GM18951 (cell line): Measurements from ENCODE around the gene SHOX.
"Not testable (repeated sequence)": the region's sequence is repeated elsewhere in the genome, so short reads cannot be mapped to it uniquely, and the experiment has no call there.

Source experiments
- POLR2A ChIP-seq: IDR thresholded peaks from 4 replicates; pipeline ENCODE4 v1.6.1; 2011; ENCODE audit warnings: mild to moderate bottlenecking; ENCODE audit not compliant: insufficient read length, insufficient read depth; ENCODE audit errors: extremely low read depth
- in situ Hi-C: fragments of 300-500 bp; cut with MboI; formaldehyde crosslinking; loops from one replicate; pipeline ENCODE4 v1.12.0; 2022; ENCODE audit warnings: low sequenced_read_pairs, mixed read lengths, inconsistent platforms; ENCODE audit not compliant: unreplicated experiment

SHOX gene

DNA sequence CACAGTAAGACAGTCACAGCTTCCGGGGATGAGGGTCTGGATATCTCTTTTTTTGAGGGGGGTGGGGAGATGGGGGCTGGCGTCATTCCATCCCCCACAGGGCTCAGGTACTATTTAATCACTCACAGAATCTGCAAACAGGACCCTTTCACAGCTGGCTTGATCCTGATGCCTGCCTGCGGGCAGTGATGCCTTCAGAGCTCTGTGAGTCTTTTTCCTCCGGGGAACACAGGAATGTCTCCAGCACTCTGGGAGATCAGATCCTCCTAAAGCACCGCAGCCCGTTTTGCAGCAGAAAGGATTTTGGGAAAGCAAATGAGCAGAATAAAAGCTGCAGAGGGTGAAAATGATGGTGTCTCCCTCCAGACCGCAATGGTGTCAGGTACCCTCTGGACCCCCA lies 13.2 kb upstream of the SHOX start:
- no peak for TF ChIP-seq POLR2A
- in situ Hi-C loops = no loop called here

DNA sequence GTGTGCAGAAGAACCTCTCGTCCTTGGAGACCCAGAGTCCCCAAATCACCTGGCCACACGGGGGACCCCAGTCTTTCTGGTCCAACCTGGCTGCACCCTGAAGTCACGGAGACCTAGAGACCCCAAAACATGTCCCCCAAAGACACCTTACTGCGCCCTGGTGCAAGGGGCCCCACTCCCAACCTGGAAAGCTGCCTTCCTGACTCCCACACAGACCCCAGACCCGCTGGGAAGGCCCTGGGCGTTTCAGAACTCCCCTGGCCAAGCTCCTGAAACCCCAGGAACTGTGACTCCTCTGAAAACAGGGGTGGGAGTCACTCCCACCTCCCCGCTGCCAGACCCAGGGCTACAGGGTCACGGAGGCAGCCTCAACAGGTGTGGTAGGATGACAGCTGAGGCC lies 12.7 kb upstream of the SHOX start:
- no peak for TF ChIP-seq POLR2A
- in situ Hi-C loops = no loop called here

DNA sequence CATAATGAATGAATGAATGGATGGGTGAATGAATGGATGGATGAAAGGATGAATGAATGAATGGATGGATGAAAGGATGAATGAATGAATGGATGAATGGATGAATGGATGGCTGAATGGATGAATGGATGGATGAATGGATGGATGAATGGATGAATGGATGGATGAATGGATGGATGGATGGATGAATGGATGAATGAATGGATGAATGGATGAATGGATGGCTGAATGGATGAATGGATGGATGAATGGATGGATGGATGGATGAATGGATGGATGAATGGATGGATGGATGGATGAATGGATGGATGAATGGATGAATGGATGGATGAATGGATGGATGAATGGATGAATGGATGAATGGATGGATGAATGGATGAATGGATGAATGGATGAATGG lies 12.3 kb upstream of the SHOX start:
- in situ Hi-C loops = not testable (repeated sequence)

GRCh38 chrX:618761-619450 lies 11.7 kb upstream of the SHOX start:
- in situ Hi-C loops = no loop called here
- TF ChIP-seq POLR2A = no peak

- TF ChIP-seq POLR2A = no peak
- in situ Hi-C loops = no loop called here
Measured at GRCh38 chrX:619451-619811, 11.2 kb upstream of the SHOX start.

DNA sequence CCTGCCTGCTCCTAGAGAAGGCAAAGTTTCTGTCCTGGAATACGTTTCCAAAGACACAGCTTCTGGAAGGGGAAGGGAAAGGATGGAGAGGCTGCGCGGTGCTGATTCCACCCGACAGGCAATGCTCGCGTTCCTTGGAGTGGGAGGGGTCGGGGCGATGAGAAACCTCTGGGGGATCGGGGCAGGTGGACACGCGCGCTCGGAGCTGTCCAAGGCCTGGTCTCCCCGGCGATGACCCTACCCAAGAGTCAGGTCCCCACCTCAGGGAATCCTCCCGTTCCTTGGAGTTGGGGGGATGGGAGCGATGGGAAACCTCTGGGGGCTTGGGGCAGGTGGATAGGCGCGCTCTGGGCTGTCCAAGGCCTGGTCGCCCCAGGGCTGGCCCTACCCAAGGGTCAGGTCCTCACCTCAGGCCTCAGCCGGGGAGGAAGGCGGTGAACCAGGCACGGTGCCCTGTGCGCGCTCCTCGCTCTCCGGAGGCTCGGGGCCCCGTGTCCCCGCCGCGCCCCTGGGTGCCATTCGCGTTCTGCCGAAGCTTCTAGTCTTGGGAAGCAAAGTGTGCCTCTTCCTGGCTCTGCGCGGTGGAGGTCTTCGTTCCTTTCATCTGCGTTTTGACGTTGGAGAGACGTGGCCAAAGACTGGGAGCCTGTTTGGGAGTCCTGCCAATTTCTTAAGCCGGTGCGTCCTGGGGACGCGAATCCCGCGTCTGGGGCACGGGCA lies 10.6 kb upstream of the SHOX start:
- in situ Hi-C loops = no loop called here

DNA sequence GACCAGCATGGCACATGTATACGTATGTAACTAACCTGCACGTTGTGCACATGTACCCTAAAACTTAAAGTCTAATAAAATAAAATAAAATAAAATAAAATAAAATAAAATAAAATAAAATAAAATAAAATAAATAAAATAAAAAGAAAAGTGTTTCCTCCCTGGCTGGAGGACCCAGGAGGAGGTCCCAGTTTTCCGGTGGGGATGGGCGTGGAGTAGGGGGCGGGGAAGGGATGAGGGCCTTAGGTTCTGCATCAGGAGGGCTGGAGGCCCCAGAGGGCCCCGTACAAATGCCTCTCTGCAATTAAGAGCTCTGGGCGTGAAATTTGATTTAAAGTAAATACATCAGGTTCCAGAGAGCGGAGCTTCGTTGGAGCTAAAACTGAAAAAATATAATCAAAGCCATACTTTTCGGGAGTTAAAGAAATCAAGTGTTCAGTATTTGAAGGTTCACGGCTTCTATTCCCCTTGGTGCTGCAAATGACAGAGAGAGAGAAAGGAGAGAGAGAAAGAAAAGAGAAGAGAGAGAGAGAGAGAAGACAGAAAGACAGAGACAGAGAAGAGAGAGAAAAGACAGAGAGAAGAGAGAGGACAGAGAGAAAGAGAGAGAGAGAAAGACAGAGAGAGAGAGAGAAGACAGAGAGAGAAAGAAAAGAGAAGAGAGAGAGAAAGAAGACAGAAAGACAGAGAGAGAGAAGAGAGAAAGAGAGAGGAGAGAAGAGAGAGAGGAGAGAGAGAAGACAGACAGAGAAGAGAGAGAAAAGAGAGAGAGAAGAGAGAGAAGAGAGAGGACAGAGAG lies 8.7 kb upstream of the SHOX start:
- TF ChIP-seq POLR2A = no peak
- in situ Hi-C loops = no loop called here

More for the DNA sequence above, 10.6 kb upstream of the SHOX start:
- TF ChIP-seq POLR2A = no peak

DNA sequence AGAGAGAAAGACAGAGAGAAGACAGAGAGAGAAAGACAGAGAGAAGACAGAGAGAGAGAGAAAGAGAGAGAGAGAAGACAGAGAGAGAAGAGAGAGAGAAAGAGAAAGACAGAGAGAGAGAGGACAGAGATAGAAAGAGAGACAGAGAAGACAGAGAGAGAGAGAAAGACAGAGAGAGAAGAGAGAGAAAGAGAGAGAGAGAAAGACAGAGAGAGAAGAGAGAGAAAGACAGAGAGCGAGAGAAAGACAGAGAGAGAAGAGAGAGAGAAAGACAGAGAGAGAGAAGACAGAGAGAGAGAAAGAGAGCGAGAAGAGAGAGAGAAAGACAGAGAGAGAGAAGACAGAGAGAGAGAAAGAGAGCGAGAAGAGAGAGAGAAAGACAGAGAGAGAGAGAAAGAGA lies 7.8 kb upstream of the SHOX start:
- in situ Hi-C loops = not testable (repeated sequence)

- in situ Hi-C loops = no loop called here
- TF ChIP-seq POLR2A = no peak
Measured at GRCh38 chrX:623268-623598, 7.4 kb upstream of the SHOX start.

DNA sequence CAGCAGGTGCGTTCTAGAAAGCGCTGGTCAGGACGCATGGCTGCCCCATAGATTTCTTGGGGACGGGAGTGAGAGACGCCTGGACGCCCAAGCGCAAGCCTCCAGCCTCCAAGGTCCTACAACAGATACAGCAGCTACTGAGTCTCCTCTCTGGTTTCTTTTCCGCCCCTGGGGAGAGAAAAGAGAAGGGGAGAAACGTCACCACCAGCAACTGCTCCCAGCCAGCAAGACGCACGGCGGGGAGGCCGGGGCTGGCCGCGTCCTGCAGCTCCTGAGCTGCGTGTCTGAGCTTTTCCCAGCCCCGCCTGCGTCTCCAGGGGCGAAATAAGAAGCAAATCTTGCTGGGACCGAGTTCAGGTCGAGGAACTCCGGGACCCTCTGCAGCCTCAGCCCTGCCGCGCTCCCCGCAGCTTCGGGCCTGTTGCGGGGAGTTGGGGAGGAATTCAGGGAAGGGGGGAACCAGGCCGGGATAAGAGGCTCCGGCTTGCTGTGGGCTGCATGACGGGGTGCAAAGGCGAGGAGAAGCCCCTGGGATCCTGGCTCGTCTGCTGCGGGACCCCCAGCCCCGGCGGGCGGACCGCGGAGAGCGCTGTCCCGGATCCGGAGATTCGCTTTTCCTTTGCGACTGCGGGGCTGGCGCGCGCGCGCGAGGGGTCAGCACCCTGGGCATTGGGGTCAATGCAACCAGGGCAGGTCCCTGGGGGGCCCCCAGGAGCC lies 6.8 kb upstream of the SHOX start:
- no peak for TF ChIP-seq POLR2A
- in situ Hi-C loops = no loop called here

DNA sequence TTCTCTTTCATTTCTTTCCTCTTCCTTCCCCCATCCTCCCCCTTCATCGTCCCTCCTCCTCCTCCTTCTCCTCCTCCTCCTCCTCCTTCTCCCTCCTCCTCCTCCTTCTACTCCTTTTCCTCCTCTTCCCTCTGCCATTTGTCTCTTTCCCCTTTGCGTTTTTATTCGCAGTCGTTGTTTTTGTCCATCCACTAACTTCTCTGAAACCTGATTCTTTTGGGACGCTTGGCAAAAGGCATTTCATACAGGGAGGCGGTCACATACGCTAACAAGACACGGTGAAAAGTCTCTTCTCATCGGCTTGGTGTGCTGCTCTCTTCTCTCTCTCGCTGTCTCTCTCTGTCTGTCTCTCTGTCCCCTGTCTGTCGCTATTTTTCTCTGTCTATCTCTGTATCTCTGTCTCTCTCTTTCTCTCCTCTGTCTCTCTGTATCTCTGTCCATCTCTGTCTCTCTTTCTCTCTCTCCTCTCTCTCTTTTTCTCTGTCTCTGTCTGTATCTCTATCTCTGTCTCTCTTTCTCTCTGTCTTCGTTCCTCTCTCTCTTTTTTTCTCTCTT lies 5.4 kb upstream of the SHOX start:
- no peak for TF ChIP-seq POLR2A
- in situ Hi-C loops = no loop called here

GRCh38 chrX:626047-626446 lies 4.5 kb upstream of the SHOX start:
- in situ Hi-C loops = not testable (repeated sequence)

DNA sequence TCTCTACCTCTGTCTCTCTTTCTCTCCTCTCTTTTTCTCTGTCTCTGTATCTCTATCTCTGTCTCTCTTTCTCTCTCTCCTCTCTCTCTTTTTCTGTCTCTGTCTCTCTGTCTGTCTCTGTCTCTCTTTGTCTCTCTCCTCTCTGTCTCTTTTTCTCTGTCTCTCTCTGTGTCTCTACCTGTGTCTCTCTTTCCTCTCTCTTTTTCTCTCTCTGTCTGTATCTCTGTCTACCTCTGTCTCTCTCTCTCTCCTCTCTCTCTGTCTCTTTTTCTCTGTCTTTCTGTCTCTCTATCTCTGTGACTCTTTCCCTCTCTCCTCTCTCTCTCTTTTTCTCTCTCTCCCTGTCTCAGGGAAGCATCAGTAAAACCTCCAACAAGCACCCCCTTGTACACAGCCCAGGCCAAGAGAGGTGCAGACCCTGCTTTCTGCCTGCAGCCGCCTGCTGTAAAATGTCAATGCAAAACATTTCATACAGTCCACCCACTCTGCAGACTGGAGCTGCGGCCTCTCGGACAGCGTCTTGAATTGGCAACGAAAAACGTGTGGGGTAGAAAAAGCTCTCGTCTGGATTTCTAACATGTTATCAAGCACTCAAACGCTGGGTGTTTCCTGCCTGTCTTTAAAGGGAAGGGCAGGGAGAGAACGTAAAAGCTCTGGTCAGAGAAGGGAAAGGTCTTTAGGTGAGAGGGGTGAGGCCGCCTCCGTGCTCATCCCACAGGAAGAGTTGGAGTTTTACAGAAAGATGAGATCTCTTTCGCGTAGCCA lies 3.7 kb upstream of the SHOX start:
- in situ Hi-C loops = no loop called here
- TF ChIP-seq POLR2A = no peak
